Adrenal gland (tissue), 12 donors: ENCODE measurements around the gene PI4KA. TPM values are rescaled to one million over a fixed set of nuclear protein-coding genes. Genes with fewer than 3 reads are reported as not detected.

ENCODE experiments used
- DNase-seq, 7 donors: peaks; one replicate each; pipeline ENCODE4 v3.0.0-alpha.2; 2019 to 2020
- H3K27ac ChIP-seq, 5 donors: fragments of 200-600 bp; sonication (generic) in 4 of 5; 1 replicate in 3 of 5; 2 replicates in 2 of 5; pipeline versions ENCODE4 v1.5.1 to v1.8.0; 2016 to 2020; ENCODE audit warnings: mild to moderate bottlenecking in 1 of 5
- H3K27me3 ChIP-seq: fragments of 200-600 bp; 2 replicates; pipeline ENCODE4 v1.8.0; 2021
- H3K36me3 ChIP-seq, 2 donors: fragments of 200-600 bp; replicated peaks in 1 of 2; 1 replicate in 1 of 2; 2 replicates in 1 of 2; pipeline versions ENCODE4 v1.5.1 to v1.8.0; 2018 to 2022
- H3K4me1 ChIP-seq, 2 donors: fragments of 200-600 bp; replicated peaks in 1 of 2; 1 replicate in 1 of 2; 2 replicates in 1 of 2; pipeline versions ENCODE4 v1.5.1 to v1.8.0; 2018 to 2021
- H3K4me3 ChIP-seq, 4 donors: fragments of 200-600 bp; sonication (generic) in 3 of 4; one replicate each; pipeline ENCODE4 v1.5.1; 2016 to 2018
- H3K9me3 ChIP-seq, 3 donors: fragments of 200-600 bp; sonication (generic) in 1 of 3; replicated peaks in 1 of 3; 1 replicate in 2 of 3; 2 replicates in 1 of 3; pipeline versions ENCODE4 v1.5.1 to v1.8.0; 2016 to 2021
- POLR2A ChIP-seq, 2 donors: fragments of 450-650 bp; IDR thresholded peaks; one replicate each; pipeline ENCODE4 v1.6.1; 2017; ENCODE audit warnings: antibody characterized with exemption in 2 of 2, mild to moderate bottlenecking in 2 of 2, moderate library complexity in 1 of 2
- WGBS, 4 donors: extraction: QIAGEN DNeasy Blood & Tissue Kit in 2 of 4; methylation state at CpG; one replicate each; pipeline versions ENCODE4 v1.1.5 to v1.1.7; 2013 to 2017; 5-methylcytosine and 5-hydroxymethylcytosine counted together
- intact Hi-C, 2 donors: fragments of 100-400 bp; cut with DNase I; formaldehyde crosslinking; loops; one replicate each; pipeline versions ENCODE4 v1.14.1 to v1.15.0; 2022 to 2023
- polyA plus RNA-seq, 3 donors: library from polyadenylated mRNA; stranded (reverse); fragments of 200-250 nt in 2 of 3; fragments of 350-450 nt in 1 of 3; fragmentation: Illumina TruSeq in 1 of 3; extraction: RNeasy Lipid Tissue Mini Kit (QIAGEN cat#74804) in 1 of 3; gene quantifications; one replicate each; pipeline ENCODE4 v1.2.3, GENCODE V29; 2013 to 2014
- total RNA-seq, 9 donors: library from RNA; depleted of rRNA in 4 of 9; stranded (reverse); fragments of >200 nt in 4 of 9; fragments of 120-200 nt in 1 of 9; fragmentation: NEBNext Ultra II Directional in 1 of 9; extraction: Animal tissue kit (Norgen Biotek cat#: 25700) in 1 of 9; gene quantifications; one replicate each; pipeline versions ENCODE4 v1.1.0 to v1.2.4, GENCODE V29; 2013 to 2023
- TF ChIP-seq, protein P1 (sequence below), 6 experiments: fragments of 450-650 bp in 4 of 6; fragments of 200-600 bp in 2 of 6; sonication (generic) in 1 of 6; IDR thresholded peaks; 1 replicate in 5 of 6; 2 replicates in 1 of 6; pipeline versions ENCODE4 v1.5.1 to v1.8.0; 2016 to 2021; ENCODE audit warnings: antibody characterized with exemption in 6 of 6, mild to moderate bottlenecking in 2 of 6, moderate library complexity in 1 of 6
- donor health status: healthy with polysubstance abuse.
- donor health status: Bipolar disorder and iron deficiency.
- donor health status: DM: yes; HTN: yes; CAD: no.
- donor health status: DM: no; HTN: no; CAD: no.
- donor health status: DM: no; HTN: no; CAD: no.
- donor health status: DM: yes; HTN: yes; CAD: no.

The PI4KA gene
- total and polyA plus RNA-seq, 12 donors: 36.4 to 134 (median 85.6) TPM

GRCh38 chr22:20881231-20881630, 22.6 kb upstream of the PI4KA start:
- TF ChIP-seq, protein P1, sequence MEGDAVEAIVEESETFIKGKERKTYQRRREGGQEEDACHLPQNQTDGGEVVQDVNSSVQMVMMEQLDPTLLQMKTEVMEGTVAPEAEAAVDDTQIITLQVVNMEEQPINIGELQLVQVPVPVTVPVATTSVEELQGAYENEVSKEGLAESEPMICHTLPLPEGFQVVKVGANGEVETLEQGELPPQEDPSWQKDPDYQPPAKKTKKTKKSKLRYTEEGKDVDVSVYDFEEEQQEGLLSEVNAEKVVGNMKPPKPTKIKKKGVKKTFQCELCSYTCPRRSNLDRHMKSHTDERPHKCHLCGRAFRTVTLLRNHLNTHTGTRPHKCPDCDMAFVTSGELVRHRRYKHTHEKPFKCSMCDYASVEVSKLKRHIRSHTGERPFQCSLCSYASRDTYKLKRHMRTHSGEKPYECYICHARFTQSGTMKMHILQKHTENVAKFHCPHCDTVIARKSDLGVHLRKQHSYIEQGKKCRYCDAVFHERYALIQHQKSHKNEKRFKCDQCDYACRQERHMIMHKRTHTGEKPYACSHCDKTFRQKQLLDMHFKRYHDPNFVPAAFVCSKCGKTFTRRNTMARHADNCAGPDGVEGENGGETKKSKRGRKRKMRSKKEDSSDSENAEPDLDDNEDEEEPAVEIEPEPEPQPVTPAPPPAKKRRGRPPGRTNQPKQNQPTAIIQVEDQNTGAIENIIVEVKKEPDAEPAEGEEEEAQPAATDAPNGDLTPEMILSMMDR (IDR thresholded peaks at IDR 0.05): no peak
- TF ChIP-seq POLR2A (IDR thresholded peaks at IDR 0.05): no peak
- no peak overlapping the region for H3K4me3 ChIP-seq
- intact Hi-C loops: loop anchor here in 1 of 2 donors (10.0 kb wide), 1 partner anchor 224 kb away; no protein-coding TSS in a partner anchor
- no peak overlapping the region for H3K27ac ChIP-seq
- 81 to 92% (median 86%) methylated on average over 3 to 5 of the region's 5 CpGs for WGBS, 4 donors
- H3K27me3 ChIP-seq: no peaks in the 10 kb centered on the region
- peaks cover 0 to 7% of the 10 kb centered on the region in 2 donors for H3K4me1 ChIP-seq
- H3K9me3 ChIP-seq: no peaks in the 10 kb centered on the region
- peaks cover 0 to 35% of the 10 kb centered on the region in 2 donors for H3K36me3 ChIP-seq
- DNase-seq: no peak

DNA sequence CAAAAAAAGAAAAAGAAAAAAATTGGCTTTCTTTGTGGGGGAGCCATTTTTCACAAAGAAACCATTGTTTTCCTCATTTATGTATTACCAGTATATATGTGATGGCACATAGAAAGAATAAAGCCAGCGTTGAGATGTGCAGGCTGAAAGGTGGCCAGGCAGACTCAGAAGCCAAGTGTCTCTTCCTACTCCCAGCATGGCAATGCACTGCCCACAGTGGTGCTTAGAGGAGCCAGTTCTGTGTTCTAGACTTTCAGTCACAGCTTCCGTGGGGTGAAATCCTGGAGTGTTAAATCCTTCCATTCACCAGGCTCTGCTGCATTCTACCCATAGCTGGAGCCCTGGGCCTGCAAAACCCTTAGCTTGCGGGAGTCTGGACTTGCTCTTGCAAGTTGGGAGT, 19.1 kb upstream of the PI4KA start:
- DNase-seq: no peak
- 91 to 99% (median 97%) methylated on average over 3 of the region's 3 CpGs for WGBS, 4 donors

GRCh38 chr22:20875296-20875695, 16.7 kb upstream of the PI4KA start:
- TF ChIP-seq, protein P1 (IDR thresholded peaks at IDR 0.05): no peak
- TF ChIP-seq POLR2A (IDR thresholded peaks at IDR 0.05): no peak
- no peak for DNase-seq
- WGBS, 4 donors: 82 to 95% (median 88%) methylated on average over 1 of the region's 1 CpG
- Histone ChIP-seq H3K27ac (no peak overlapping the region), H3K27me3 (no peaks in the 10 kb centered on the region), H3K4me1 (peaks cover 0 to 4% of the 10 kb centered on the region in 2 donors), H3K9me3 (no peaks in the 10 kb centered on the region), H3K36me3 (peaks cover 0 to 22% of the 10 kb centered on the region in 2 donors), H3K4me3 (no peak overlapping the region)
- intact Hi-C loops: no loop called here

More for the DNA sequence above, 19.1 kb upstream of the PI4KA start:
- no peaks in the 10 kb centered on the region for H3K9me3 ChIP-seq
- H3K36me3 ChIP-seq: peaks cover 0 to 23% of the 10 kb centered on the region in 2 donors
- TF ChIP-seq, protein P1 (IDR thresholded peaks at IDR 0.05): no peak
- TF ChIP-seq POLR2A (IDR thresholded peaks at IDR 0.05): no peak
- no peak overlapping the region for H3K4me3 ChIP-seq
- intact Hi-C loops: no loop called here
- no peak overlapping the region for H3K27ac ChIP-seq
- no peaks in the 10 kb centered on the region for H3K27me3 ChIP-seq
- H3K4me1 ChIP-seq: peaks cover 0 to 4% of the 10 kb centered on the region in 2 donors

- H3K27ac ChIP-seq: no peak overlapping the region
- peaks cover 0 to 25% of the 10 kb centered on the region in 2 donors for H3K36me3 ChIP-seq
- WGBS, 4 donors: 91 to 97% (median 96%) methylated on average over 3 of the region's 3 CpGs
- no peaks in the 10 kb centered on the region for H3K9me3 ChIP-seq
- peaks cover 4 to 7% of the 10 kb centered on the region in 2 donors for H3K4me1 ChIP-seq
- no peak for DNase-seq
- intact Hi-C loops: no loop called here
- H3K27me3 ChIP-seq: no peaks in the 10 kb centered on the region
- no peak overlapping the region for H3K4me3 ChIP-seq
- TF ChIP-seq POLR2A (IDR thresholded peaks at IDR 0.05): no peak
- TF ChIP-seq, protein P1 (IDR thresholded peaks at IDR 0.05): no peak
Observed at GRCh38 chr22:20873214-20873613, 14.6 kb upstream of the PI4KA start.
